MG63 (cell line): ENCODE results near the gene TANC1. TPM values are rescaled to one million over a fixed set of nuclear protein-coding genes. Genes with fewer than 3 reads are reported as not detected.
"Not testable (repeated sequence)": the region's sequence is repeated elsewhere in the genome, so short reads cannot be mapped to it uniquely, and the experiment has no call there.

Source experiments
- DNase-seq: peaks from one replicate; pipeline ENCODE4 v3.0.0-alpha.2; 2020
- H3K27me3 ChIP-seq: fragments of 250-450 bp; sonication (Bioruptor Pico); 2 replicates; pipeline ENCODE4 v1.5.1; 2020; ENCODE audit warnings: mild to moderate bottlenecking, moderate library complexity
- H3K36me3 ChIP-seq: fragments of 250-450 bp; sonication (Bioruptor Pico); 2 replicates; pipeline ENCODE4 v1.5.1; 2020; ENCODE audit warnings: mild to moderate bottlenecking, moderate library complexity
- H3K4me3 ChIP-seq: fragments of 250-450 bp; sonication (Bioruptor Pico); 2 replicates; pipeline ENCODE4 v1.5.1; 2020; ENCODE audit warnings: mild to moderate bottlenecking, moderate library complexity
- H3K9me3 ChIP-seq: fragments of 250-450 bp; sonication (Bioruptor Pico); 2 replicates; pipeline ENCODE4 v1.5.1; 2020; ENCODE audit warnings: mild to moderate bottlenecking, moderate library complexity
- total RNA-seq: library from RNA; depleted of rRNA; stranded (reverse); fragments of >200 nt; shearing (Covaris generic); gene quantifications from 2 replicates; pipeline ENCODE4 v1.2.3, GENCODE V29; 2014; ENCODE audit warnings: low replicate concordance

TANC1 gene
- total RNA-seq, 1 experiment from 2014 or later: 8.8 TPM

DNA sequence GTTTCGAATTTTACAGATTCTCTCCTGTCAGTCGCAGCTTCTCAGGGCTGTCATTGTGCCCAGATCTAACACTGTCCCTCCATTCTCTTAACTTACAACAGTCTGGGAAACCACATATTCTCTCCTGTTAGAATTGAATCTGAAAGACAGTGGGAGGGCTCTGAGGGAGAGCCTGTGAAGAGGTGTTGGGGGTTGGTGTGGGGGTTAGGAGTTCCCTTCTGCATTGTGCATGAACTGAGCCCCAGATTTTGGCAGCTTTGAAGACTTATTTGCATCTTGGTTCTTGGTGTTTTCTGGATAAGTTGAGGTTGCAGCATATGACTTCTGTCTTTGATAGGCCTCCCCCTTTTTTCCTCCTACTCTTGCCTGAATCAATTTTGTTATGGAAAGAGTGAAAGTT, 64.1 kb downstream of the TANC1 start:
- no peaks in the 10 kb centered on the region for H3K27me3 ChIP-seq
- peaks cover 4% of the 10 kb centered on the region; the same call in 1 of the 2 replicates for H3K9me3 ChIP-seq
- no peak for DNase-seq
- no peaks in the 10 kb centered on the region for H3K36me3 ChIP-seq
- no peak overlapping the region for H3K4me3 ChIP-seq

GRCh38 chr2:159034713-159035112, 66.3 kb downstream of the TANC1 start:
- Histone ChIP-seq H3K4me3 (no peak overlapping the region), H3K36me3 (no peaks in the 10 kb centered on the region), H3K9me3 (peaks cover 4% of the 10 kb centered on the region; the same call in 1 of the 2 replicates), H3K27me3 (no peaks in the 10 kb centered on the region)
- no peak for DNase-seq

DNA sequence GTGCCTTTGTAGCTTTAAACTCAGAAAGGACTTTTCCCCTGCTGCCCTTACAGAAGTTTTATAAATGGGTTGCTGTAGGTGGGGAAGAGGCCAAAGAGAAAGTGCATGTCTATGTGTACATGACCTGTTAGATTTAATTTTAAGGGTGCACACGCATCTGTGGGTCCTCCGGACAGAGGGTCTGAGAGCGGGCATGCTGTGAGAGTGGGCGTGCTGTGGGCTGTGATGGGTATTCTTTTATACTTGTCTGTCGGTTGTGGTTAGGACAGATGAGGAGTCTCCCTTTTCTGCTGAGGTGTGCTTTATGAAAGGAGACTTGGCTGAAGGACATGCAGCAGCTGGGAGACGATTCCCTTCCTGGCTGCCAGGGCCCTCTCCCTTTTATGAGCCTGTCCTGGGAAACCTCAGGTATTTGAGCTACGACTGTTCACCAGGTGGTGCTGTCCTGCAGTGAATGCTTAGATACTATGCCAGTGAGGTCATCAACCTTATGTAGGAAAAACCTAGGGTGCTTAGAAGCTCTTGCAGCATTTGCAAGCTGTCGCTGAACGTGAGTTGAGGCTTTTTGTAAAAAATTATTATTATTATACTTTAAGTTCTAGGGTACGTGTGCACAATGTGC, 67.5 kb downstream of the TANC1 start:
- H3K36me3 ChIP-seq: no peaks in the 10 kb centered on the region
- no peaks in the 10 kb centered on the region for H3K27me3 ChIP-seq
- no peak overlapping the region for H3K4me3 ChIP-seq
- peaks cover 4% of the 10 kb centered on the region; the same call in 1 of the 2 replicates for H3K9me3 ChIP-seq
- no peak for DNase-seq

GRCh38 chr2:159036461-159036860, 68.0 kb downstream of the TANC1 start:
- H3K9me3 ChIP-seq, H3K4me3 ChIP-seq, DNase-seq, H3K27me3 ChIP-seq, H3K36me3 ChIP-seq: not testable (repeated sequence)

DNA sequence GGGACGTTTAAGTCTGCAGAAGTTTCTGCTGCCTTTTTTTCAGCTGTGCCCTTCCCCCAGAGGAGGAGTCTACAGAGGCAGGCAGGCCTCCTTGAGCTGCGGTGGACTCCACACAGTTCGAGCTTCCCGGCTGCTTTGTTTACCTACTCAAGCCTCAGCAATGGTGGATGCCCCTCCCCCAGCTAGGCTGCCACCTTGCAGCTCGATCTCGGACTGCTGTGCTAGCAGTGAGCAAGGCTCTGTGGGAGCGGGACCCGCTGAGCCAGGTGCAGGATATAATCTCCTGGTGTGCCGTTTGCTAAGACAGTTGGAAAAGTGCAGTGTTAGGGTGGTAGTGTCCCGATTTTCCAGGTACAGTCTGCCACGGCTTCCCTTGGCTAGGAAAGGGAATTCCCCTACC, 72.9 kb downstream of the TANC1 start:
- H3K4me3 ChIP-seq, H3K36me3 ChIP-seq, H3K27me3 ChIP-seq, H3K9me3 ChIP-seq, DNase-seq: not testable (repeated sequence)

GRCh38 chr2:159042115-159042850, 73.8 kb downstream of the TANC1 start:
- H3K27me3 ChIP-seq: no peaks in the 10 kb centered on the region
- no peak for DNase-seq
- no peaks in the 10 kb centered on the region for H3K36me3 ChIP-seq
- H3K4me3 ChIP-seq: no peak overlapping the region
- no peaks in the 10 kb centered on the region; the same call in 1 of the 2 replicates for H3K9me3 ChIP-seq

GRCh38 chr2:159043710-159044109, 75.3 kb downstream of the TANC1 start:
- Histone ChIP-seq H3K9me3 (no peaks in the 10 kb centered on the region), H3K27me3 (no peaks in the 10 kb centered on the region), H3K36me3 (no peaks in the 10 kb centered on the region), H3K4me3 (no peak overlapping the region)
- no peak for DNase-seq

GRCh38 chr2:159044804-159045286, 76.4 kb downstream of the TANC1 start:
- Histone ChIP-seq H3K4me3 (no peak overlapping the region), H3K36me3 (no peaks in the 10 kb centered on the region), H3K27me3 (no peaks in the 10 kb centered on the region), H3K9me3 (no peaks in the 10 kb centered on the region)
- peak; percentile 64 for DNase-seq

- DNase-seq: no peak
These were observed 77.4 kb downstream of the TANC1 start for GRCh38 chr2:159045545-159046454.

DNA sequence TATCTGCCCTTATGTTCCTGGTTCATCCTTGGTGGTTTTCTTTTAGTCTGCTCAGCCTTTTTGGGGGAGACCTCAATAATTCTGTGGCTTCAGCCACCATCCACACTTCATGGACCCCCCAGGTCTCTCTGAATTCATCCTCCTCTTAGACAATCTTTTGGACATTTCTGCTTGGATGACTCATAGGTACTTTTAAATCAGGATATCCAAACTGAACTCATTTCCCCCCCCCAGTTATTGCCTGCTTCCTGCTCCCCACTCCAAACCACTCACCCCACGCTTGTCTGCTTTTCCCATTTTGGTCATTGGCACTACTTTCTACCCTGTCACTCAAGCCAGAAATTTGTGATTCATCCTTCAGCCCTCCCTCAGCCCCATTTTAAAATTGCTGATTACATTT, 78.5 kb downstream of the TANC1 start:
- H3K9me3 ChIP-seq: no peaks in the 10 kb centered on the region
- peak; percentile 57 for DNase-seq
- no peaks in the 10 kb centered on the region for H3K36me3 ChIP-seq
- H3K4me3 ChIP-seq: no peak overlapping the region
- H3K27me3 ChIP-seq: no peaks in the 10 kb centered on the region

More at GRCh38 chr2:159045545-159046454, 77.4 kb downstream of the TANC1 start:
- H3K9me3 ChIP-seq: no peaks in the 10 kb centered on the region
- H3K36me3 ChIP-seq: no peaks in the 10 kb centered on the region
- H3K4me3 ChIP-seq: no peak overlapping the region
- no peaks in the 10 kb centered on the region for H3K27me3 ChIP-seq

DNA sequence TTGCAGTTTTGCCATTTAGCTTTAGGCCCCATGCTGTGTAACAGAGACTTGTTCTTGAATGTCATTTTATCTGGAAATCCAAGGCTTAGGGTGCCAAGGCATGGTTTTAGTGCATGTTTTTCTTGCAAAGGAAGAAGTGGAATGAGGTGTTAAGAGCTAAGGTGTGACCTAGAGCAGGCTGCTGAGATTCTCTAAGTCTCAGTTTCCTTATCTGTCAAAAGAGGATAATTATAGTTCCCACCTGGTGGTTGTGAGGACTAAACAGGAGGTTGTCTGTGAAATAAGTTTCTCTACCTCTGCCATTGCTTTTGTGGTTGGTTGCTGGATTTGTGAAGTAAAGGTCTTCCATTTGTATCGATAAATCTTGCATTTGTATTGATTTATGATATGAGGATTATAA, 82.0 kb downstream of the TANC1 start:
- Histone ChIP-seq H3K9me3 (no peaks in the 10 kb centered on the region), H3K4me3 (no peak overlapping the region), H3K27me3 (no peaks in the 10 kb centered on the region), H3K36me3 (no peaks in the 10 kb centered on the region)
- no peak for DNase-seq

DNA sequence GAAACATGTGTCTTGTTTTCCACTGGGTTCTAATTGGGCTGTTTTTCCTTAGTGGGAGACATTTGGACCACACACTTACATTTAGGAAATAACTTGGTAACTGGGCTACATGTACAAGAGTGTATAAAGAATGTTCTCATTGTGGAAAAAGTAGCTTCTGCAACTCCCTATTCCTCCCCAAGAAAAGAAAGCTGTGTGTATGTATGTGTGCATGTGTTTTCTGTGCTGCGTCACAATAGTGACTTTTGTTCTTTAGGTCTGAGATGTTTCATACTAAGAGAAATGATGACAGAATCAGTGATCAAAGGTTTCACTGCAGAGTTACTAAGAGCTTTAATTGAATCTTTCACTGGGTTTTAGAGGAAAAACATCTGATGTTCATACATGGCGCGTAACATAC, 82.7 kb downstream of the TANC1 start:
- DNase-seq: no peak
- no peaks in the 10 kb centered on the region for H3K9me3 ChIP-seq
- no peaks in the 10 kb centered on the region for H3K27me3 ChIP-seq
- no peaks in the 10 kb centered on the region for H3K36me3 ChIP-seq
- no peak overlapping the region for H3K4me3 ChIP-seq

GRCh38 chr2:159051661-159052060, 83.2 kb downstream of the TANC1 start:
- Histone ChIP-seq H3K9me3 (no peaks in the 10 kb centered on the region), H3K36me3 (no peaks in the 10 kb centered on the region), H3K27me3 (no peaks in the 10 kb centered on the region), H3K4me3 (no peak overlapping the region)
- no peak for DNase-seq

DNA sequence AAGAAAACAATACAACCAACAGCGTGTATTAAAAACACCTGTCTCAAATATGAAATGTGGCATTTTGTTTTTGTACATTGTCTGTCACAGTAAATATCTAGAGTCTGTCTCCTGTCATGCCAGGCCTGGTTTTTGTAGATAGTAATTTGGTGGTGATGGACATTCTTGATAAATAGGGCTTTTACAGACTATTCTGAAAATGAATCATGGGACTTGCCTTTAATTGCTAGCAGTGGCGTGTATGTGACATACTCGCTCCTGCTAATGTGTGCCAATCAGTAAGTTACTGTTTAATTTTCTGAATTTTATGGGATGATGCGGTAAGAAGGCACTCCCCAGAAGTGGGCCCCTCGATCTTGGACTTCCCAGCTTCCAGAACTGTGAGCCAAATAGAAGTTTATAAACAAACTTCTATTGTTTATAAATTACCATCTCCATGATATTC, 83.7 kb downstream of the TANC1 start:
- H3K27me3 ChIP-seq: no peaks in the 10 kb centered on the region
- H3K36me3 ChIP-seq: no peaks in the 10 kb centered on the region
- H3K9me3 ChIP-seq: no peaks in the 10 kb centered on the region
- no peak overlapping the region for H3K4me3 ChIP-seq
- DNase-seq: no peak

GRCh38 chr2:159053161-159054031, 85.0 kb downstream of the TANC1 start:
- Histone ChIP-seq H3K9me3 (no peaks in the 10 kb centered on the region), H3K4me3 (no peak overlapping the region), H3K36me3 (no peaks in the 10 kb centered on the region), H3K27me3 (no peaks in the 10 kb centered on the region)
- DNase-seq: no peak

DNA sequence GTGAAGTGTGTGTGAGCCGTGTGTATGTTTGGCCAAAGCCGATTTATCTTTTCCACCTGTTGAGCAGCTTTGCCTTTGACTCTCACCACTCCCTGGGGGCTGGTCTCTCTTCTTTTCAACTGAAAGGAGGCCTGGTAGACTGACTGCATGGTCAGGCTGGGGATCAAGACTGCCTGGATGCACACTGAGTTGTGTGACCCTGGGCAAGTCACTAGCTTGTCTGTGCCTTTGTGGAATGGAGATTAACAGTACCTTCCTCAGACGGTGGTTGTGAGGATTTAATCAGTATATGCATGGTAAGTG, 85.5 kb downstream of the TANC1 start:
- Histone ChIP-seq H3K27me3 (no peaks in the 10 kb centered on the region), H3K9me3 (no peaks in the 10 kb centered on the region), H3K4me3 (no peak overlapping the region), H3K36me3 (no peaks in the 10 kb centered on the region)
- DNase-seq: no peak
